BLaER1 treated with 17β-estradiol and CSF1 and Interleukin-3, amounts not matched to agents 10 nM and 100 nM (cell line): Measurements from ENCODE around the gene MYLK4.

ENCODE experiments used
- H3K27ac ChIP-seq, 11 experiments: shearing (Covaris generic); formaldehyde crosslinking; 2 replicates each; pipeline ENCODE4 v1.8.1; 2022
- H3K27me3 ChIP-seq, 11 experiments: shearing (Covaris generic); formaldehyde crosslinking; 2 replicates each; pipeline ENCODE4 v1.8.1; 2022
- H3K36me3 ChIP-seq, 11 experiments: shearing (Covaris generic); formaldehyde crosslinking; 2 replicates each; pipeline ENCODE4 v1.8.1; 2022
- H3K4me1 ChIP-seq, 10 experiments: shearing (Covaris generic); formaldehyde crosslinking; 2 replicates each; pipeline ENCODE4 v1.8.1; 2022
- H3K4me2 ChIP-seq, 11 experiments: shearing (Covaris generic); formaldehyde crosslinking; 2 replicates each; pipeline ENCODE4 v1.8.1; 2022
- H3K4me3 ChIP-seq, 10 experiments: shearing (Covaris generic); formaldehyde crosslinking; 2 replicates each; pipeline ENCODE4 v1.8.1; 2022
- H3K9ac ChIP-seq, 11 experiments: shearing (Covaris generic); formaldehyde crosslinking; 2 replicates each; pipeline ENCODE4 v1.8.1; 2022
- H3K9me3 ChIP-seq, 11 experiments: shearing (Covaris generic); formaldehyde crosslinking; replicated peaks in 1 of 11; 2 replicates each; pipeline ENCODE4 v1.8.1; 2022
- H4K20me1 ChIP-seq, 11 experiments: shearing (Covaris generic); formaldehyde crosslinking; 2 replicates each; pipeline ENCODE4 v1.8.1; 2022
- Cebpa-rat ChIP-seq, 11 experiments: shearing (Covaris generic); IDR thresholded peaks; 2 replicates each; pipeline ENCODE4 v1.8.1; 2022

The MYLK4 gene

GRCh38 chr6:2729921-2730320 is 20.8 kb downstream of the MYLK4 start:
- H3K36me3 ChIP-seq: no peaks in the 10 kb centered on the region
- H3K4me3 ChIP-seq: no peak overlapping the region
- H3K9ac ChIP-seq: no peak overlapping the region
- H4K20me1 ChIP-seq: no peaks in the 10 kb centered on the region
- no peak for TF ChIP-seq Cebpa-rat (IDR thresholded peaks at IDR 0.05)
- no peaks in the 10 kb centered on the region for H3K27me3 ChIP-seq
- H3K9me3 ChIP-seq: peaks cover 11 to 25% (median 15%) of the 10 kb centered on the region in 11 experiments; a peak in 21 of 22 replicates
- H3K27ac ChIP-seq: no peak overlapping the region
- H3K4me2 ChIP-seq: peak overlapping the region in 9 of 11 experiments; percentile 9 to 73 (median 49); a peak in 12 of 22 replicates
- H3K4me1 ChIP-seq: peaks cover 28 to 50% (median 38%) of the 10 kb centered on the region in 10 experiments

DNA sequence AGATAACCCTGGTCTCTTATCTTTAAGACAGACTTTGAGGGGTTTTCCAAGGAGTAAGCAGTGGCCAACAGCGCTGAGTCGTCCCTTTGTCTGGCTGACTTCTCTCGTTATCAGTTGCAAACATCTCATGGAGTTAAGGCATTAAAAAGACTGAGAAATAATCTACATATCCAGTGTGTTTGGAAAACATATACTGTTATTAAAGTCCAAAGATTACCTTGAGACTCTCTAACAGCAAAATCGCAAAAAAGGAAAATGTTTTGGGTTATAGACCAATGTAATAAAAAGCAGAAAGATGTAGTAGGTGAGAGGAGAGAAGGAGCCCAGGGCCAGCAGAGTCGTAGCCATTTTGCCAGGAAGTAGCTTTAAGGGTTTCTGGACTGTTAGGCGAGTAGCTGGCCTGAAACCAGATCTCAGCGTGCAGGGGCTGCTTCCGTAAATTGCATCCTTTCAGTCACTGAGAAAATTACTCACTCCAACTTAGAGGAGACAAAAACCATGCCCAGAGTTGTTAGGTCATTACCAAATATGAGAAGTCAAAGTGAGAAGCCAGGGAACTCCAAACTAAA is 24.6 kb downstream of the MYLK4 start:
- Histone ChIP-seq H3K27ac (no peak overlapping the region), H3K4me3 (no peak overlapping the region), H4K20me1 (no peaks in the 10 kb centered on the region), H3K4me1 (peaks cover 0 to 21% (median 12%) of the 10 kb centered on the region in 10 experiments; a peak in 15 of 20 replicates), H3K9me3 (peaks cover 7 to 17% (median 13%) of the 10 kb centered on the region in 11 experiments; a peak in 11 of 22 replicates), H3K4me2 (no peak overlapping the region), H3K36me3 (no peaks in the 10 kb centered on the region), H3K27me3 (no peaks in the 10 kb centered on the region), H3K9ac (no peak overlapping the region)
- TF ChIP-seq Cebpa-rat (IDR thresholded peaks at IDR 0.05): no peak

DNA sequence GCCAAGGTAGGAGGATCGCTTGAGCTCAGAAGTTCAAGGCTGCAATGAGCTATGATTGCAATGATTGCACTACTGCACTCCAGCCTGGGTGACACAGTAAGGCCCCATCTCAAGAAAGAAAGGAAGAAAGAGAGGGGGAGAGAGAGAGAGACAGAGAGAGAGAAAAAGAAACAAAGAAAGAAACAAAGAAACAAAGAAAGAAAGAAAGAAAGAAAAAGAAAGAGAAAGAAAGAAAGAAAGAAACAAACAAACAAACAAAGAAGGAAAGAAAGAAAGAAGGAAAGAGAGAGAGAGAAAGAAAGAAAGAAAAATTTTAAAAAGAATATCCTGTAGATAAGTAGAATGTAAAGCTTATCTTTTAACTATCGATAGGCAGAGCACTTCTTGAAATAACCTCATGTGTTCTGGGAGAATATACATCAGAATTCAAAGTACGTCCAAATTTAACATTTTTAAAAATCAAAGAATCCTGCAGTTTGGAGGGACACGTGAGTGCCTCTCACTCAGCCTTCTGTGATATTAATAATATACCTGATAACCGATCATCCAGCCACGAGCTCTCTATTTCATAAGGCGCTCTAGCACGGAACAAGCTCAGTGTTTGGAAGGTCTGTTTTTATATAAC is 25.2 kb downstream of the MYLK4 start:
- no peak overlapping the region for H3K4me3 ChIP-seq
- H3K27me3 ChIP-seq: no peaks in the 10 kb centered on the region
- H3K4me2 ChIP-seq: no peak overlapping the region
- no peaks in the 10 kb centered on the region for H4K20me1 ChIP-seq
- H3K4me1 ChIP-seq: peaks cover 0 to 15% (median 6%) of the 10 kb centered on the region in 10 experiments; a peak in 14 of 20 replicates
- H3K36me3 ChIP-seq: no peaks in the 10 kb centered on the region
- TF ChIP-seq Cebpa-rat (IDR thresholded peaks at IDR 0.05): no peak
- no peak overlapping the region for H3K9ac ChIP-seq
- peaks cover 7 to 17% (median 14%) of the 10 kb centered on the region in 11 experiments; a peak in 11 of 22 replicates for H3K9me3 ChIP-seq
- H3K27ac ChIP-seq: no peak overlapping the region

- no peaks in the 10 kb centered on the region for H3K27me3 ChIP-seq
- H3K9me3 ChIP-seq: peaks cover 8 to 29% (median 22%) of the 10 kb centered on the region in 11 experiments; a peak in 12 of 22 replicates
- TF ChIP-seq Cebpa-rat (IDR thresholded peaks at IDR 0.05): no peak
These were observed 29.5 kb downstream of the MYLK4 start for GRCh38 chr6:2721219-2721618.

DNA sequence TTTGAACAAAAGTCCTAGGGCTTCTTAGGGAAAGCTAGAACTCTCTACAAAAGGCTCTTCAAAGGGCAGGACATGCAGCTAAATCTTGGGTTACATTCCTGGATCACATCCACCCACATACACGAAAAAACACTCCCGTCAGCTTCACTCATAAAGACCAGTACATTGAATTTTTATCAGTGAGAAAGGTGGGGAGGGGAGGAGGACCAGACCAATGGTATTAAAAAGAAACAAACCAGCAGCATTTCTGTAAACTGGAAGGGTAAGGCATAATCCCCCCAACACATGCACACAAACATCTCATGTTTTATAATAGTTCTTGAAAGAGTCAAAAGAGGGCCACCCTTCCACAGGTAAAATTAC is 31.6 kb downstream of the MYLK4 start:
- Histone ChIP-seq H3K9me3 (peaks cover 8 to 31% (median 23%) of the 10 kb centered on the region in 11 experiments; a peak in 15 of 22 replicates), H3K27ac (peak overlapping the region; percentile 38 to 75 (median 60); a peak in 19 of 22 replicates), H3K4me3 (no peak overlapping the region), H3K9ac (peak overlapping the region in 4 of 11 experiments; percentile 6 to 49 (median 35); a peak in 5 of 22 replicates), H3K36me3 (no peaks in the 10 kb centered on the region), H3K27me3 (no peaks in the 10 kb centered on the region), H4K20me1 (no peaks in the 10 kb centered on the region), H3K4me1 (peaks cover 10 to 18% (median 12%) of the 10 kb centered on the region in 10 experiments; a peak in 19 of 20 replicates), H3K4me2 (peak overlapping the region; percentile 41 to 71 (median 62))
- no peak for TF ChIP-seq Cebpa-rat (IDR thresholded peaks at IDR 0.05)

More at GRCh38 chr6:2721219-2721618, 29.5 kb downstream of the MYLK4 start:
- Histone ChIP-seq H3K4me1 (peaks cover 10 to 18% (median 12%) of the 10 kb centered on the region in 10 experiments; a peak in 19 of 20 replicates), H4K20me1 (no peaks in the 10 kb centered on the region), H3K4me2 (no peak overlapping the region), H3K36me3 (no peaks in the 10 kb centered on the region), H3K27ac (no peak overlapping the region), H3K4me3 (no peak overlapping the region), H3K9ac (no peak overlapping the region)

- peak overlapping the region in 1 of 10 experiments; percentile 12; a peak in 1 of 20 replicates for H3K4me3 ChIP-seq
- H3K9me3 ChIP-seq: peaks cover 8 to 37% (median 28%) of the 10 kb centered on the region in 11 experiments; a peak in 17 of 22 replicates
- no peaks in the 10 kb centered on the region for H4K20me1 ChIP-seq
- no peak for TF ChIP-seq Cebpa-rat (IDR thresholded peaks at IDR 0.05)
- peaks cover 10 to 18% (median 12%) of the 10 kb centered on the region in 10 experiments; a peak in 19 of 20 replicates for H3K4me1 ChIP-seq
- no peaks in the 10 kb centered on the region for H3K27me3 ChIP-seq
- H3K27ac ChIP-seq: peak overlapping the region; percentile 38 to 75 (median 60); a peak in 20 of 22 replicates
- peak overlapping the region; percentile 41 to 71 (median 62) for H3K4me2 ChIP-seq
- peak overlapping the region in 4 of 11 experiments; percentile 6 to 49 (median 38); a peak in 5 of 22 replicates for H3K9ac ChIP-seq
- H3K36me3 ChIP-seq: no peaks in the 10 kb centered on the region
These were observed 32.2 kb downstream of the MYLK4 start for GRCh38 chr6:2718334-2719092.

DNA sequence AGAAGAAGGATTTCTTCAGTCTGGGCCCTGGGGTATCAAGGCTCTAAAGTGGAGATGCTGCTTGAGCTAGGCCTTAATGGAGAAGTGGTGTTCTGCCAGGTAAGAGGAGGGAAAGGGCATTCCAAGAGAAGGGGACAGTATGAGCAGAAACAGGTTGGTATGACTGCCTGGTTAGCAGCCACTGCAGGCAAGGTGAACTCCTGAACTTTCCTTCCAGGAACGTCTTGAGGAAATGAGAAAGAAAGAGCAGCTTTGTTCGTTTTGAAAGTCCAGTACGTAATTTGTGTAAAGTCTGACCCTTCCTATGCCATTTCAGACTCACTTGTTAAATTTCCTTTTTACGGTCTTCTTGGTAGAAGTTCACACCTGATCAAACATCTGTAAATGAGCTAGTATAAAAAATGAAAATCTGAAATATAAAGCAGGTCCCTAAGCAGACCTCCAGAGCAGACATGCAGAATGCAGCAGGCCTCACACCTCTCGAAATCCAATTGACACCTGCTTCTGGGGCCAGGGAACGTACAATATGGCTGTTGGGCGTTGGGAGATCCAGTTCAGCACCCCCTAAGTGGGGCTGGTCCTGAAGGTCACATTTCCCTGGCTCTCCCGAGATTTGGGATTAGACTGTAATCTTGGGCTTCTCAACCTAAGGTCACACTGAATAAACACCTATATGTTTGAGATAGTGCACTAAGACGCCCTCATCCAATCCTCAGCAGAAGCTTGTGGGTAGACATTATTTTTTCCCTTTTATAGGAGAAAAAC is 33.6 kb downstream of the MYLK4 start:
- H4K20me1 ChIP-seq: no peaks in the 10 kb centered on the region
- no peak overlapping the region for H3K4me3 ChIP-seq
- H3K36me3 ChIP-seq: no peaks in the 10 kb centered on the region; a peak in 1 of 22 replicates
- no peaks in the 10 kb centered on the region for H3K27me3 ChIP-seq
- H3K4me2 ChIP-seq: no peak overlapping the region
- no peak overlapping the region for H3K9ac ChIP-seq
- peaks cover 10 to 18% (median 12%) of the 10 kb centered on the region in 10 experiments; a peak in 19 of 20 replicates for H3K4me1 ChIP-seq
- TF ChIP-seq Cebpa-rat (IDR thresholded peaks at IDR 0.05): no peak
- H3K27ac ChIP-seq: no peak overlapping the region
- H3K9me3 ChIP-seq: peaks cover 15 to 46% (median 34%) of the 10 kb centered on the region in 11 experiments; a peak in 21 of 22 replicates

DNA sequence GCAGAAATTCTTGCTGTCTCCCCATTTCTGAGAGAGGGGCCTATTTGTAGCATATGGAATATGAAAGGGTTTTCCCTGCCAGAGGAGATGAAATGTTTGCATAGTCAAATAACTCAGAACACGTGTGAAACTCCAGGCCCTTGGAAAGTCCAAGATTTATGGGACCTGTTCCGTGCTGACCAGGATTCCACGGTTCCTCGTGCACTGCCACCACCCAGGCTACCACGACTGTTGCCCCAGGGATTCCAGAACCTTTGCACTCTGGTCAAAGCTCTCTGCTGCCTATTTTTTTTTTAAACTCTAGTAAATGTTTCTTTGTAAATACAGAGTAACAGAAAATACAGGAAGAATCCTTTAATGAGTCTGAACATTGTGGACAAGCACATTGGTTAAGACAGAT is 35.0 kb downstream of the MYLK4 start:
- TF ChIP-seq Cebpa-rat (IDR thresholded peaks at IDR 0.05): no peak
- H3K27me3 ChIP-seq: no peaks in the 10 kb centered on the region

More for the DNA sequence above, 35.0 kb downstream of the MYLK4 start:
- Histone ChIP-seq H3K9ac (no peak overlapping the region), H3K4me1 (peaks cover 10 to 18% (median 12%) of the 10 kb centered on the region in 10 experiments; a peak in 19 of 20 replicates), H3K27ac (no peak overlapping the region), H3K9me3 (peaks cover 24 to 51% (median 40%) of the 10 kb centered on the region in 11 experiments), H3K36me3 (peaks cover 0 to 3% (median 0%) of the 10 kb centered on the region in 11 experiments; a peak in 1 of 22 replicates), H3K4me2 (no peak overlapping the region), H4K20me1 (no peaks in the 10 kb centered on the region), H3K4me3 (no peak overlapping the region)
